GM12878 (cell line): Measurements from ENCODE around the gene TTLL8. TPM values are rescaled to one million over a fixed set of nuclear protein-coding genes. Genes with fewer than 3 reads are reported as not detected.
A peak's percentile ranks its signal among the peaks of the same experiment; 100 is the strongest.

ENCODE experiments used
- ATF3 ChIP-seq: IDR thresholded peaks from 2 replicates; pipeline ENCODE4 v1.6.1; 2011; ENCODE audit warnings: low read depth, mild to moderate bottlenecking, low read length, moderate library complexity, borderline replicate concordance; ENCODE audit errors: extremely low read depth
- CEBPB ChIP-seq, 2 experiments: fragments of 150-350 bp in 1 of 2; IDR thresholded peaks; 2 replicates each; pipeline ENCODE4 v1.6.1; 2012 to 2014; ENCODE audit warnings: low read depth in 2 of 2, low read length in 2 of 2, borderline replicate concordance in 1 of 2, inconsistent platforms in 1 of 2
- CHD2 ChIP-seq: IDR thresholded peaks from 2 replicates; pipeline ENCODE4 v1.6.1; 2011; ENCODE audit warnings: low read depth, low read length, improper control_type of control experiment, borderline replicate concordance
- FOXK2 ChIP-seq: fragments of 450-650 bp; IDR thresholded peaks from 2 replicates; pipeline ENCODE4 v1.6.1; 2017; ENCODE audit warnings: mild to moderate bottlenecking, moderate library complexity
- HCFC1 ChIP-seq: fragments of 150-350 bp; IDR thresholded peaks from 2 replicates; pipeline ENCODE4 v1.6.1; 2014; ENCODE audit warnings: low read length
- NR2C1 ChIP-seq: fragments of 450-650 bp; IDR thresholded peaks from 2 replicates; pipeline ENCODE4 v1.6.1; 2017; ENCODE audit warnings: antibody characterized with exemption, mild to moderate bottlenecking, moderate library complexity
- NRF1 ChIP-seq: conservative IDR thresholded peaks from 2 replicates; pipeline ENCODE4 v1.6.1; 2011; ENCODE audit warnings: mild to moderate bottlenecking, low read depth, low read length, improper control_type of control experiment
- POLR2AphosphoS2 ChIP-seq: IDR thresholded peaks from 2 replicates; pipeline ENCODE4 v1.6.1; 2011; ENCODE audit warnings: low read depth, mild to moderate bottlenecking, low read length, improper control_type of control experiment, moderate library complexity
- PRDM15 ChIP-seq: fragments of 450-650 bp; formaldehyde crosslinking; IDR thresholded peaks from 2 replicates; pipeline ENCODE4 v1.4.0; 2020; ENCODE audit warnings: mild to moderate bottlenecking, moderate library complexity
- RAD51 ChIP-seq: fragments of 450-650 bp; IDR thresholded peaks from 2 replicates; pipeline ENCODE4 v1.6.1; 2016; ENCODE audit warnings: moderate library complexity, mild to moderate bottlenecking, inconsistent platforms
- RB1 ChIP-seq: fragments of 450-650 bp; formaldehyde crosslinking; IDR thresholded peaks from 2 replicates; pipeline ENCODE4 v1.6.1; 2017; ENCODE audit warnings: mild to moderate bottlenecking, borderline replicate concordance
- SIN3A ChIP-seq: IDR thresholded peaks from 2 replicates; pipeline ENCODE4 v1.6.1; 2012; ENCODE audit warnings: low read depth, low read length, improper control_type of control experiment
- SIX5 ChIP-seq: IDR thresholded peaks from 2 replicates; pipeline ENCODE4 v1.6.1; 2011; ENCODE audit warnings: mild to moderate bottlenecking, low read depth, low read length, moderate library complexity; ENCODE audit not compliant: severe bottlenecking
- SMAD5 ChIP-seq: IDR thresholded peaks from 2 replicates; pipeline ENCODE4 v1.6.1; 2016; ENCODE audit warnings: antibody characterized with exemption, low read depth
- SMARCA5 ChIP-seq: fragments of 450-650 bp; IDR thresholded peaks from 2 replicates; pipeline ENCODE4 v1.6.1; 2017; ENCODE audit warnings: mild to moderate bottlenecking
- SRF ChIP-seq, 2 experiments: IDR thresholded peaks; 2 replicates each; pipeline ENCODE4 v1.6.1; 2011; ENCODE audit warnings: low read depth in 2 of 2, low read length in 2 of 2, mild to moderate bottlenecking in 1 of 2, moderate library complexity in 1 of 2
- STAT1 ChIP-seq: fragments of 450-650 bp; conservative IDR thresholded peaks from 2 replicates; pipeline ENCODE4 v1.6.1; 2014; ENCODE audit warnings: antibody characterized with exemption, mild to moderate bottlenecking
- TAF1 ChIP-seq: IDR thresholded peaks from 2 replicates; pipeline ENCODE4 v1.6.1; 2011; ENCODE audit warnings: mild to moderate bottlenecking, low read depth, low read length, borderline replicate concordance
- TCF3 ChIP-seq: IDR thresholded peaks from 2 replicates; pipeline ENCODE4 v1.6.1; 2012; ENCODE audit warnings: low read depth, mild to moderate bottlenecking, low read length, borderline replicate concordance; ENCODE audit not compliant: insufficient read depth
- ZNF24 ChIP-seq: fragments of 450-650 bp; IDR thresholded peaks from 2 replicates; pipeline ENCODE4 v1.6.1; 2017; ENCODE audit warnings: antibody characterized with exemption, mild to moderate bottlenecking
- ZNF592 ChIP-seq: fragments of 450-650 bp; IDR thresholded peaks from 2 replicates; pipeline ENCODE4 v1.6.1; 2017; ENCODE audit warnings: mild to moderate bottlenecking, moderate library complexity
- polyA plus RNA-seq, 11 experiments: library from polyadenylated mRNA; depleted of rRNA in 4 of 11; unstranded in 6 of 11; stranded (reverse) in 5 of 11; fragments of >200 nt; fragmentation: Nextera tagmentation in 4 of 11; fragmentation: Illumina TruSeq in 1 of 11; extraction: Ambion mirVana in 4 of 11; extraction: Trizol in 1 of 11; gene quantifications; 1 replicate in 1 of 11; 2 replicates in 10 of 11; pipeline versions ENCODE4 v1.2.1 to v1.2.3, GENCODE V29; 2011 to 2016; ENCODE audit warnings: inconsistent platforms in 2 of 11, missing spikeins in 2 of 11, low read depth in 1 of 11
- total RNA-seq, 4 experiments: library from RNA; depleted of rRNA in 3 of 4; stranded (reverse); fragments of >200 nt in 3 of 4; fragmentation: Illumina TruSeq in 1 of 4; extraction: Trizol in 1 of 4; gene quantifications; 2 replicates each; pipeline versions ENCODE4 v1.2.1 to v1.2.3, GENCODE V29; 2013 to 2021

Gene TTLL8
- total and polyA plus RNA-seq, 10 of the 15 experiments (the other 5 are each of a cell fraction or from before 2014, with no cell fraction given), result not detected

GRCh38 chr22:50010676-50011446, 47.2 kb downstream of the TTLL8 start (continued):
- TF ChIP-seq PRDM15 (CRISPR knock-in tag), result no peak
- TF ChIP-seq CHD2, result no peak
- TF ChIP-seq ZNF24, result no peak
- TF ChIP-seq ZNF592, result no peak
- no peak for TF ChIP-seq SMAD5
- TF ChIP-seq SMARCA5, result no peak
- TF ChIP-seq NRF1, result no peak
- TF ChIP-seq POLR2AphosphoS2, result no peak
- TF ChIP-seq FOXK2, result no peak
- TF ChIP-seq RAD51, result no peak
- no peak for TF ChIP-seq NR2C1
- no peak for TF ChIP-seq ATF3
- no peak for TF ChIP-seq RB1
- no peak for TF ChIP-seq SRF (IDR thresholded peaks at IDR 0.05; ENCODE audit: low read depth in 2 of 2, low read length in 2 of 2)
- TF ChIP-seq STAT1, result no peak
- TF ChIP-seq SIN3A, result 0 out of 2 replicates have a peak, but pooled peaks have one; percentile 10
- TF ChIP-seq SIX5, result no peak
- TF ChIP-seq CEBPB (IDR thresholded peaks at IDR 0.05; ENCODE audit: borderline replicate concordance in 1 of 2, low read depth in 2 of 2, low read length in 2 of 2), result no peak
- no peak for TF ChIP-seq TCF3
- TF ChIP-seq HCFC1, result no peak
- no peak for TF ChIP-seq TAF1
